HepG2 (cell line): ENCODE measurements around the gene PRCD. TPM values are rescaled to one million over a fixed set of nuclear protein-coding genes. Genes with fewer than 3 reads are reported as not detected.

Experiments
- ASH2L ChIP-seq: fragments of 300-600, 200-600 bp; sonication (generic); IDR thresholded peaks from 2 replicates; pipeline ENCODE4 v1.7.0; 2017; ENCODE audit warnings: low read depth, mild to moderate bottlenecking, moderate library complexity, mixed read lengths, low read length; ENCODE audit not compliant: insufficient read length
- BCL6 ChIP-seq: IDR thresholded peaks from 2 replicates; pipeline ENCODE4 v1.6.1; 2016; ENCODE audit warnings: missing genetic modification reagents, missing compliant biosample characterization
- DMAP1 ChIP-seq: IDR thresholded peaks from 2 replicates; pipeline ENCODE4 v1.6.1; 2016
- EP300 ChIP-seq, 3 experiments: sonication (generic) in 1 of 3; formaldehyde crosslinking in 1 of 3; IDR thresholded peaks; 2 replicates each; pipeline versions ENCODE4 v1.5.1 to v1.6.1; 2011 to 2020; ENCODE audit warnings: low read depth in 2 of 3, low read length in 2 of 3, borderline replicate concordance in 1 of 3, improper control_type of control experiment in 1 of 3, mild to moderate bottlenecking in 1 of 3, missing genetic modification reagents in 1 of 3, moderate library complexity in 1 of 3
- HIVEP1 ChIP-seq: sonication (generic); formaldehyde crosslinking; IDR thresholded peaks from 2 replicates; pipeline ENCODE4 v1.4.0; 2020; ENCODE audit warnings: mild to moderate bottlenecking, missing genetic modification reagents
- HOXA9 ChIP-seq: sonication (generic); formaldehyde crosslinking; IDR thresholded peaks from 2 replicates; pipeline ENCODE4 v1.8.1; 2022; ENCODE audit warnings: missing genetic modification reagents, mild to moderate bottlenecking, moderate library complexity, borderline replicate concordance
- KMT2B ChIP-seq: IDR thresholded peaks from 2 replicates; pipeline ENCODE4 v1.6.1; 2016; ENCODE audit warnings: missing genetic modification reagents, missing compliant biosample characterization
- NFATC3 ChIP-seq: sonication (generic); formaldehyde crosslinking; IDR thresholded peaks from 2 replicates; pipeline ENCODE4 v1.5.1; 2020; ENCODE audit warnings: mild to moderate bottlenecking, missing genetic modification reagents
- RXRA ChIP-seq: sonication (generic); formaldehyde crosslinking; IDR thresholded peaks from 2 replicates; pipeline ENCODE4 v1.5.1; 2020; ENCODE audit warnings: missing genetic modification reagents
- SALL2 ChIP-seq: sonication (generic); formaldehyde crosslinking; IDR thresholded peaks from 2 replicates; pipeline ENCODE4 v1.8.1; 2023; ENCODE audit warnings: mild to moderate bottlenecking, missing genetic modification reagents, inconsistent platforms
- SMYD3 ChIP-seq: sonication (generic); formaldehyde crosslinking; IDR thresholded peaks from 2 replicates; pipeline ENCODE4 v1.8.1; 2023; ENCODE audit warnings: mild to moderate bottlenecking, missing genetic modification reagents
- SNAI1 ChIP-seq: sonication (generic); formaldehyde crosslinking; IDR thresholded peaks from 2 replicates; pipeline ENCODE4 v1.5.0; 2020; ENCODE audit warnings: mild to moderate bottlenecking, missing genetic modification reagents, borderline replicate concordance
- TARDBP ChIP-seq: sonication (generic); formaldehyde crosslinking; IDR thresholded peaks from 2 replicates; pipeline ENCODE4 v1.8.0; 2022; ENCODE audit warnings: mild to moderate bottlenecking, missing genetic modification reagents
- ZKSCAN1 ChIP-seq: fragments of 150-350 bp; IDR thresholded peaks from 2 replicates; pipeline ENCODE4 v1.6.1; 2014; ENCODE audit warnings: low read length
- ZSCAN25 ChIP-seq: sonication (generic); formaldehyde crosslinking; IDR thresholded peaks from 2 replicates; pipeline ENCODE4 v1.8.0; 2022; ENCODE audit warnings: mild to moderate bottlenecking, missing genetic modification reagents
- polyA plus RNA-seq, 8 experiments: library from polyadenylated mRNA; depleted of rRNA in 3 of 8; stranded (reverse) in 7 of 8; unstranded in 1 of 8; fragments of >200 nt; fragmentation: Illumina TruSeq in 4 of 8; extraction: Trizol in 4 of 8; gene quantifications; 2 replicates each; pipeline versions ENCODE4 v1.2.1 to v1.2.3, GENCODE V29; 2011 to 2016; ENCODE audit warnings: low read depth in 4 of 8, missing spikeins in 1 of 8, mixed read lengths in 1 of 8; ENCODE audit not compliant: insufficient read depth in 1 of 8
- total RNA-seq, 5 experiments: library from RNA; depleted of rRNA; stranded (reverse); fragments of >200 nt; fragmentation: Illumina TruSeq; extraction: Trizol; gene quantifications; 2 replicates each; pipeline ENCODE4 v1.2.3, GENCODE V29; 2016; ENCODE audit warnings: low read depth in 1 of 5
- TF ChIP-seq, protein P1 (sequence below): sonication (generic); formaldehyde crosslinking; IDR thresholded peaks from 2 replicates; pipeline ENCODE4 v1.8.0; 2023; ENCODE audit warnings: mild to moderate bottlenecking, missing genetic modification reagents
- TF ChIP-seq, protein P2 (sequence below): sonication (generic); formaldehyde crosslinking; IDR thresholded peaks from 2 replicates; pipeline ENCODE4 v1.4.0; 2020; ENCODE audit warnings: missing genetic modification reagents
- TF ChIP-seq, protein P3 (sequence below): sonication (generic); formaldehyde crosslinking; IDR thresholded peaks from 2 replicates; pipeline ENCODE4 v1.9.0; 2021; ENCODE audit warnings: missing genetic modification reagents, borderline replicate concordance
- TF ChIP-seq, protein P4 (sequence below): sonication (generic); formaldehyde crosslinking; IDR thresholded peaks from 2 replicates; pipeline ENCODE4 v1.4.0; 2020; ENCODE audit warnings: missing genetic modification reagents, mild to moderate bottlenecking, borderline replicate concordance

The PRCD gene
- total and polyA plus RNA-seq, 2 of the 13 experiments (the other 11 are each of a cell fraction or from before 2014, with no cell fraction given): 0.51 TPM; not detected in 1

DNA sequence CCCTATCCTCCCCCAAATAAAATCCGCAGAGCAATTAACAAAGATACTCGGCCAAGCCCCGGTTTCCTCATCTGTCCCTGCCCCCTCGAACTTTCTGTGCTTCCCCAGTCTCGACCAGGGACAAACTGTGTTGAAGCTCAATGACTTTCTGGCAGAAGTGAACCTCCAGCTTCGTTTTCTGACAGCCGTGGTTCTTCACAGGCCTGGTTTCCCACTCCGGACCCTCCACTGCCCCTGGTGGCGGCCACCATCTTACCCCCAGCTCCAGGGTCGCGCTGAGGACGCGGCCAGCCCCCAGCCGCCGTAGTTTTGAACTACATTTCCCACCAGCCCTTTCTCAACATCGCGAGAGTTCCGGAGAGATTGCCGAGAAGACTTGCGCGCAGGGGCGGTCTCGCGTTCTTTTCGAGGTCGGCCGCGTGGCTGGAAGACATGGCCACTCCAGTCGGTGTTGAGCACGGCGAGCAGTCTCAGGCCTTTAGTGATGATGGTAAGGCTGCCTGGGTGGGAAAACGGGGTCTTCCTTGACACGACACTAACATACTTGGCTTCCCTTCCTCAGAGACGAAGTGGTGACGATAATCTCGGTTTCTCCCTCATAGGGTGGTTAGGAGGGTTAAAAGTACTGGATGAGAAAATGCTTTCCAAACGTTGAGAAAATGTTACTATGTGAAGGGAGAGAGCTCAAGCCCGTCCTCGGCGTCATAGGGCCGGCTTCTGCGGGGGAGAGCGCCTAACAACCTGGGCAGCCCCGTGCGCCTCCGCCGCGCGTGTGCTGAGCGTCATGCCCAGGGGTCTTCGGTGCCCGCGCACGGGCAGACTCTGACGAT is 17.7 kb downstream of the PRCD start (continued):
- TF ChIP-seq ZSCAN25 (CRISPR knock-in tag) (no peak; the same call in 1 of the 2 replicates), DMAP1 (CRISPR knock-in tag) (peak; percentile 100), KMT2B (CRISPR knock-in tag) (peak; percentile 82; the same call in 1 of the 2 replicates), SNAI1 (CRISPR knock-in tag) (no peak), RXRA (CRISPR knock-in tag) (peak; percentile 99), ZKSCAN1 (0 out of 2 replicates have a peak, but pooled peaks have one; percentile 56), SALL2 (0 out of 2 replicates have a peak, but pooled peaks have one; percentile 30), HOXA9 (peak; percentile 89), NFATC3 (CRISPR knock-in tag) (peak; percentile 96; the same call in 1 of the 2 replicates), EP300 (IDR thresholded peaks at IDR 0.05; ENCODE audit: low read depth in 2 of 2, low read length in 2 of 2) (peak in 1 of 2 experiments; percentile 11; a peak in 1 of 4 replicates), EP300 (CRISPR knock-in tag; IDR thresholded peaks at IDR 0.05; ENCODE audit: borderline replicate concordance) (peak; percentile 49; the same call in 1 of the 2 replicates), ASH2L (peak; percentile 78), BCL6 (CRISPR knock-in tag) (peak; percentile 57), HIVEP1 (CRISPR knock-in tag) (no peak), SMYD3 (peak; percentile 93), TARDBP (peak; percentile 93)
- TF ChIP-seq, protein P1, sequence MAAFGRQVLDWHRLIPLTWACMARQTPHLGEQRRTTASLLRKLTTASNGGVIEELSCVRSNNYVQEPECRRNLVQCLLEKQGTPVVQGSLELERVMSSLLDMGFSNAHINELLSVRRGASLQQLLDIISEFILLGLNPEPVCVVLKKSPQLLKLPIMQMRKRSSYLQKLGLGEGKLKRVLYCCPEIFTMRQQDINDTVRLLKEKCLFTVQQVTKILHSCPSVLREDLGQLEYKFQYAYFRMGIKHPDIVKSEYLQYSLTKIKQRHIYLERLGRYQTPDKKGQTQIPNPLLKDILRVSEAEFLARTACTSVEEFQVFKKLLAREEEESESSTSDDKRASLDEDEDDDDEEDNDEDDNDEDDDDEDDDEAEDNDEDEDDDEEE (CRISPR knock-in tag): peak; percentile 53; the same call in 1 of the 2 replicates
- TF ChIP-seq, protein P2, sequence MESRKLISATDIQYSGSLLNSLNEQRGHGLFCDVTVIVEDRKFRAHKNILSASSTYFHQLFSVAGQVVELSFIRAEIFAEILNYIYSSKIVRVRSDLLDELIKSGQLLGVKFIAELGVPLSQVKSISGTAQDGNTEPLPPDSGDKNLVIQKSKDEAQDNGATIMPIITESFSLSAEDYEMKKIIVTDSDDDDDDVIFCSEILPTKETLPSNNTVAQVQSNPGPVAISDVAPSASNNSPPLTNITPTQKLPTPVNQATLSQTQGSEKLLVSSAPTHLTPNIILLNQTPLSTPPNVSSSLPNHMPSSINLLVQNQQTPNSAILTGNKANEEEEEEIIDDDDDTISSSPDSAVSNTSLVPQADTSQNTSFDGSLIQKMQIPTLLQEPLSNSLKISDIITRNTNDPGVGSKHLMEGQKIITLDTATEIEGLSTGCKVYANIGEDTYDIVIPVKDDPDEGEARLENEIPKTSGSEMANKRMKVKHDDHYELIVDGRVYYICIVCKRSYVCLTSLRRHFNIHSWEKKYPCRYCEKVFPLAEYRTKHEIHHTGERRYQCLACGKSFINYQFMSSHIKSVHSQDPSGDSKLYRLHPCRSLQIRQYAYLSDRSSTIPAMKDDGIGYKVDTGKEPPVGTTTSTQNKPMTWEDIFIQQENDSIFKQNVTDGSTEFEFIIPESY: peak; percentile 62; the same call in 1 of the 2 replicates
- TF ChIP-seq, protein P3, sequence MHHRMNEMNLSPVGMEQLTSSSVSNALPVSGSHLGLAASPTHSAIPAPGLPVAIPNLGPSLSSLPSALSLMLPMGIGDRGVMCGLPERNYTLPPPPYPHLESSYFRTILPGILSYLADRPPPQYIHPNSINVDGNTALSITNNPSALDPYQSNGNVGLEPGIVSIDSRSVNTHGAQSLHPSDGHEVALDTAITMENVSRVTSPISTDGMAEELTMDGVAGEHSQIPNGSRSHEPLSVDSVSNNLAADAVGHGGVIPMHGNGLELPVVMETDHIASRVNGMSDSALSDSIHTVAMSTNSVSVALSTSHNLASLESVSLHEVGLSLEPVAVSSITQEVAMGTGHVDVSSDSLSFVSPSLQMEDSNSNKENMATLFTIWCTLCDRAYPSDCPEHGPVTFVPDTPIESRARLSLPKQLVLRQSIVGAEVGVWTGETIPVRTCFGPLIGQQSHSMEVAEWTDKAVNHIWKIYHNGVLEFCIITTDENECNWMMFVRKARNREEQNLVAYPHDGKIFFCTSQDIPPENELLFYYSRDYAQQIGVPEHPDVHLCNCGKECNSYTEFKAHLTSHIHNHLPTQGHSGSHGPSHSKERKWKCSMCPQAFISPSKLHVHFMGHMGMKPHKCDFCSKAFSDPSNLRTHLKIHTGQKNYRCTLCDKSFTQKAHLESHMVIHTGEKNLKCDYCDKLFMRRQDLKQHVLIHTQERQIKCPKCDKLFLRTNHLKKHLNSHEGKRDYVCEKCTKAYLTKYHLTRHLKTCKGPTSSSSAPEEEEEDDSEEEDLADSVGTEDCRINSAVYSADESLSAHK: no peak
- TF ChIP-seq, protein P4, sequence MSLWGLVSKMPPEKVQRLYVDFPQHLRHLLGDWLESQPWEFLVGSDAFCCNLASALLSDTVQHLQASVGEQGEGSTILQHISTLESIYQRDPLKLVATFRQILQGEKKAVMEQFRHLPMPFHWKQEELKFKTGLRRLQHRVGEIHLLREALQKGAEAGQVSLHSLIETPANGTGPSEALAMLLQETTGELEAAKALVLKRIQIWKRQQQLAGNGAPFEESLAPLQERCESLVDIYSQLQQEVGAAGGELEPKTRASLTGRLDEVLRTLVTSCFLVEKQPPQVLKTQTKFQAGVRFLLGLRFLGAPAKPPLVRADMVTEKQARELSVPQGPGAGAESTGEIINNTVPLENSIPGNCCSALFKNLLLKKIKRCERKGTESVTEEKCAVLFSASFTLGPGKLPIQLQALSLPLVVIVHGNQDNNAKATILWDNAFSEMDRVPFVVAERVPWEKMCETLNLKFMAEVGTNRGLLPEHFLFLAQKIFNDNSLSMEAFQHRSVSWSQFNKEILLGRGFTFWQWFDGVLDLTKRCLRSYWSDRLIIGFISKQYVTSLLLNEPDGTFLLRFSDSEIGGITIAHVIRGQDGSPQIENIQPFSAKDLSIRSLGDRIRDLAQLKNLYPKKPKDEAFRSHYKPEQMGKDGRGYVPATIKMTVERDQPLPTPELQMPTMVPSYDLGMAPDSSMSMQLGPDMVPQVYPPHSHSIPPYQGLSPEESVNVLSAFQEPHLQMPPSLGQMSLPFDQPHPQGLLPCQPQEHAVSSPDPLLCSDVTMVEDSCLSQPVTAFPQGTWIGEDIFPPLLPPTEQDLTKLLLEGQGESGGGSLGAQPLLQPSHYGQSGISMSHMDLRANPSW (CRISPR knock-in tag): peak; percentile 72; the same call in 1 of the 2 replicates
